HG02798 (cell line): ENCODE measurements around the gene FXYD6.

Experiments
- ATAC-seq: cut with Tn5 transposase; IDR thresholded peaks from one replicate; pipeline ENCODE4 v1.9.1; 2021; ENCODE audit warnings: mild to moderate bottlenecking; ENCODE audit not compliant: unreplicated experiment, poor library complexity

Gene FXYD6

GRCh38 chr11:117834068-117834810 lies 42.2 kb downstream of the FXYD6 start:
- no peak for ATAC-seq

GRCh38 chr11:117833401-117833891 lies 43.0 kb downstream of the FXYD6 start:
- ATAC-seq = no peak

- no peak for ATAC-seq
These were observed 43.9 kb downstream of the FXYD6 start for GRCh38 chr11:117832511-117832910.

GRCh38 chr11:117831661-117832415 lies 44.6 kb downstream of the FXYD6 start:
- ATAC-seq = no peak

GRCh38 chr11:117830674-117831351 lies 45.6 kb downstream of the FXYD6 start:
- no peak for ATAC-seq

- no peak for ATAC-seq
These were observed 46.4 kb downstream of the FXYD6 start for GRCh38 chr11:117830072-117830471.

- no peak for ATAC-seq
These were observed 47.1 kb downstream of the FXYD6 start for GRCh38 chr11:117829369-117829725.

GRCh38 chr11:117828611-117829368 lies 47.7 kb downstream of the FXYD6 start:
- no peak for ATAC-seq

GRCh38 chr11:117827521-117828511 lies 48.6 kb downstream of the FXYD6 start:
- no peak for ATAC-seq

GRCh38 chr11:117826832-117827231 lies 49.6 kb downstream of the FXYD6 start:
- no peak for ATAC-seq

GRCh38 chr11:117826190-117826570 lies 50.3 kb downstream of the FXYD6 start:
- no peak for ATAC-seq

- no peak for ATAC-seq
These were observed 50.8 kb downstream of the FXYD6 start for GRCh38 chr11:117825538-117826189.

GRCh38 chr11:117824571-117825537 lies 51.6 kb downstream of the FXYD6 start, which contains the start of gene FXYD2:
TSS of gene FXYD2 (minus strand) at chr11:117824744. CDS start at chr11:117824678, 66 bp downstream.
- ATAC-seq = no peak

- no peak for ATAC-seq
These were observed 52.5 kb downstream of the FXYD6 start for GRCh38 chr11:117823946-117824420.

- no peak for ATAC-seq
These were observed 53.0 kb downstream of the FXYD6 start for GRCh38 chr11:117823294-117823945.

- no peak for ATAC-seq
These were observed 54.1 kb downstream of the FXYD6 start for GRCh38 chr11:117822074-117823033.
